NK-92 treated with Interleukin-12 subunit alpha and Interleukin-12 subunit beta, amount 100 ng/mL, for 24 hours (cell line): ENCODE data around the gene TRPC4AP.

Experiments used
- DNase-seq: peaks from one replicate; lab custom pipeline; 2025; lab: John Stamatoyannopoulos, UW

The TRPC4AP gene

GRCh38 chr20:34986311-34987287 lies 106.0 kb downstream of the TRPC4AP start:
- DNase-seq = no peak

- no peak for DNase-seq
These were observed 106.9 kb downstream of the TRPC4AP start for GRCh38 chr20:34985461-34986310.

- no peak for DNase-seq
These were observed 107.8 kb downstream of the TRPC4AP start for GRCh38 chr20:34984756-34985261.

- no peak for DNase-seq
These were observed 108.4 kb downstream of the TRPC4AP start for GRCh38 chr20:34983995-34984735.

- DNase-seq = no peak
These were observed 109.4 kb downstream of the TRPC4AP start for GRCh38 chr20:34983089-34983820.

GRCh38 chr20:34982270-34983088 lies 110.1 kb downstream of the TRPC4AP start:
- DNase-seq = no peak

GRCh38 chr20:34980543-34981233 lies 111.9 kb downstream of the TRPC4AP start:
- no peak for DNase-seq

GRCh38 chr20:34979366-34980153 lies 113.0 kb downstream of the TRPC4AP start:
- no peak for DNase-seq

GRCh38 chr20:34978092-34978744 lies 114.4 kb downstream of the TRPC4AP start:
- DNase-seq = no peak

GRCh38 chr20:34977365-34978091 lies 115.1 kb downstream of the TRPC4AP start:
- DNase-seq = no peak

GRCh38 chr20:34976286-34976685 lies 116.3 kb downstream of the TRPC4AP start:
- no peak for DNase-seq

- DNase-seq = no peak
These were observed 118.4 kb downstream of the TRPC4AP start for GRCh38 chr20:34974246-34974645.

- DNase-seq = no peak
These were observed 120.9 kb downstream of the TRPC4AP start for GRCh38 chr20:34971561-34972235.

- no peak for DNase-seq
These were observed 121.6 kb downstream of the TRPC4AP start for GRCh38 chr20:34970846-34971560.

- no peak for DNase-seq
These were observed 122.3 kb downstream of the TRPC4AP start for GRCh38 chr20:34970193-34970840.
